Activated CD4-positive, alpha-beta T cell treated with anti-CD3 and anti-CD28 coated beads, Interleukin-2, amount 10 ng/mL, durations not matched to agents 24 days and 14 days (primary cell): ENCODE data around the gene DPYSL4. TPM values are rescaled to one million over a fixed set of nuclear protein-coding genes. Genes with fewer than 3 reads are reported as not detected.

Experiments
- DNase-seq: peaks from one replicate; pipeline ENCODE4 v3.0.0; 2022
- H3K27ac Mint-ChIP-seq: one replicate; pipeline ENCODE4 v1.8.0; 2022; ENCODE audit warnings: mild to moderate bottlenecking, mixed read lengths
- H3K27me3 Mint-ChIP-seq: one replicate; pipeline ENCODE4 v1.8.0; 2022; ENCODE audit warnings: mixed read lengths
- H3K36me3 Mint-ChIP-seq: one replicate; pipeline ENCODE4 v1.8.0; 2022; ENCODE audit warnings: low read depth, mild to moderate bottlenecking, mixed read lengths
- H3K4me1 Mint-ChIP-seq: one replicate; pipeline ENCODE4 v1.8.0; 2021; ENCODE audit warnings: mixed read lengths
- H3K4me3 Mint-ChIP-seq: one replicate; pipeline ENCODE4 v1.8.0; 2022; ENCODE audit warnings: mild to moderate bottlenecking, moderate library complexity, mixed read lengths
- H3K9me3 Mint-ChIP-seq: one replicate; pipeline ENCODE4 v1.8.0; 2021; ENCODE audit warnings: mixed read lengths
- intact Hi-C: fragments of 100-400 bp; cut with micrococcal nuclease; formaldehyde crosslinking; loops from one replicate; pipeline ENCODE4 v1.15.1; 2023
- total RNA-seq: library from RNA; stranded (reverse); gene quantifications from 2 replicates; pipeline ENCODE4 v1.2.3, GENCODE V29; 2022

Gene DPYSL4
- total RNA-seq, 1 donor from 2014 or later: 32.5 TPM

- H3K27me3 Mint-ChIP-seq: no peaks in the 10 kb centered on the region
- no peak overlapping the region for H3K27ac Mint-ChIP-seq
- peaks cover 6% of the 10 kb centered on the region for H3K36me3 Mint-ChIP-seq
- no peaks in the 10 kb centered on the region for H3K4me1 Mint-ChIP-seq
- no peaks in the 10 kb centered on the region for H3K9me3 Mint-ChIP-seq
- intact Hi-C loops: no loop called here
- no peak overlapping the region for H3K4me3 Mint-ChIP-seq
- DNase-seq: no peak
Measured at GRCh38 chr10:132196178-132197113, 9.7 kb downstream of the DPYSL4 start.

- intact Hi-C loops: no loop called here
- no peaks in the 10 kb centered on the region for H3K27me3 Mint-ChIP-seq
- DNase-seq: no peak
- no peaks in the 10 kb centered on the region for H3K4me1 Mint-ChIP-seq
- no peaks in the 10 kb centered on the region for H3K9me3 Mint-ChIP-seq
- H3K4me3 Mint-ChIP-seq: no peak overlapping the region
- no peak overlapping the region for H3K27ac Mint-ChIP-seq
- peaks cover 5% of the 10 kb centered on the region for H3K36me3 Mint-ChIP-seq
Measured at GRCh38 chr10:132197271-132198067, 10.7 kb downstream of the DPYSL4 start.

GRCh38 chr10:132198068-132198370 is 11.3 kb downstream of the DPYSL4 start:
- Mint-ChIP-seq H3K4me1 (no peaks in the 10 kb centered on the region), H3K36me3 (peaks cover 5% of the 10 kb centered on the region), H3K9me3 (no peaks in the 10 kb centered on the region), H3K27ac (no peak overlapping the region), H3K27me3 (no peaks in the 10 kb centered on the region), H3K4me3 (no peak overlapping the region)
- DNase-seq: no peak
- intact Hi-C loops: no loop called here

GRCh38 chr10:132198381-132199181 is 11.8 kb downstream of the DPYSL4 start:
- no peaks in the 10 kb centered on the region for H3K27me3 Mint-ChIP-seq
- DNase-seq: no peak
- intact Hi-C loops: no loop called here
- H3K36me3 Mint-ChIP-seq: peaks cover 4% of the 10 kb centered on the region
- H3K9me3 Mint-ChIP-seq: no peaks in the 10 kb centered on the region
- no peak overlapping the region for H3K27ac Mint-ChIP-seq
- H3K4me3 Mint-ChIP-seq: no peak overlapping the region
- H3K4me1 Mint-ChIP-seq: no peaks in the 10 kb centered on the region

GRCh38 chr10:132199268-132199853 is 12.6 kb downstream of the DPYSL4 start:
- no peaks in the 10 kb centered on the region for H3K4me1 Mint-ChIP-seq
- no peak overlapping the region for H3K4me3 Mint-ChIP-seq
- H3K27ac Mint-ChIP-seq: no peak overlapping the region
- no peaks in the 10 kb centered on the region for H3K9me3 Mint-ChIP-seq
- no peak for DNase-seq
- no peaks in the 10 kb centered on the region for H3K27me3 Mint-ChIP-seq
- intact Hi-C loops: no loop called here
- peaks cover 2% of the 10 kb centered on the region for H3K36me3 Mint-ChIP-seq

- no peak overlapping the region for H3K4me3 Mint-ChIP-seq
- H3K27me3 Mint-ChIP-seq: no peaks in the 10 kb centered on the region
- no peaks in the 10 kb centered on the region for H3K4me1 Mint-ChIP-seq
- H3K36me3 Mint-ChIP-seq: peaks cover 2% of the 10 kb centered on the region
- H3K9me3 Mint-ChIP-seq: no peaks in the 10 kb centered on the region
- no peak for DNase-seq
- intact Hi-C loops: no loop called here
- H3K27ac Mint-ChIP-seq: no peak overlapping the region
Measured at GRCh38 chr10:132199854-132200311, 13.1 kb downstream of the DPYSL4 start.

GRCh38 chr10:132200344-132201110 is 13.8 kb downstream of the DPYSL4 start:
- no peaks in the 10 kb centered on the region for H3K36me3 Mint-ChIP-seq
- H3K9me3 Mint-ChIP-seq: no peaks in the 10 kb centered on the region
- no peaks in the 10 kb centered on the region for H3K27me3 Mint-ChIP-seq
- no peak overlapping the region for H3K4me3 Mint-ChIP-seq
- intact Hi-C loops: no loop called here
- H3K27ac Mint-ChIP-seq: no peak overlapping the region
- no peak for DNase-seq
- no peaks in the 10 kb centered on the region for H3K4me1 Mint-ChIP-seq

GRCh38 chr10:132201111-132201969 is 14.6 kb downstream of the DPYSL4 start:
- Mint-ChIP-seq H3K27me3 (no peaks in the 10 kb centered on the region), H3K4me3 (no peak overlapping the region), H3K9me3 (no peaks in the 10 kb centered on the region), H3K36me3 (no peaks in the 10 kb centered on the region), H3K4me1 (no peaks in the 10 kb centered on the region), H3K27ac (no peak overlapping the region)
- DNase-seq: no peak
- intact Hi-C loops: no loop called here

- Mint-ChIP-seq H3K4me1 (no peaks in the 10 kb centered on the region), H3K36me3 (no peaks in the 10 kb centered on the region), H3K4me3 (no peak overlapping the region), H3K27me3 (no peaks in the 10 kb centered on the region), H3K27ac (no peak overlapping the region), H3K9me3 (no peaks in the 10 kb centered on the region)
- no peak for DNase-seq
- intact Hi-C loops: no loop called here
Measured at GRCh38 chr10:132202070-132202970, 15.6 kb downstream of the DPYSL4 start.

- Mint-ChIP-seq H3K4me3 (no peak overlapping the region), H3K36me3 (no peaks in the 10 kb centered on the region), H3K4me1 (no peaks in the 10 kb centered on the region), H3K27ac (no peak overlapping the region), H3K9me3 (no peaks in the 10 kb centered on the region), H3K27me3 (no peaks in the 10 kb centered on the region)
- intact Hi-C loops: no loop called here
- DNase-seq: no peak
Measured at GRCh38 chr10:132203256-132204077, 16.7 kb downstream of the DPYSL4 start.
